Pulmonary artery endothelial cell (primary cell): ENCODE results near the gene TMEM247. TPM values are rescaled to one million over a fixed set of nuclear protein-coding genes. Genes with fewer than 3 reads are reported as not detected.
"Not testable (repeated sequence)": the region's sequence is repeated elsewhere in the genome, so short reads cannot be mapped to it uniquely, and the experiment has no call there.

ENCODE experiments used
- DNase-seq: peaks from one replicate; pipeline ENCODE4 v3.0.0-alpha.2; 2011; ENCODE audit warnings: low read depth, low spot score
- total RNA-seq: library from RNA; depleted of rRNA; stranded (reverse); fragments of >200 nt; gene quantifications from 2 replicates; pipeline ENCODE4 v1.2.3, GENCODE V29; 2014

The TMEM247 gene
- total RNA-seq, 1 donor from 2014 or later: not detected

- DNase-seq: no peak
Measured at GRCh38 chr2:46510598-46511177, 31.3 kb downstream of the TMEM247 start.

- no peak for DNase-seq
Measured at GRCh38 chr2:46512185-46512584, 32.8 kb downstream of the TMEM247 start.

- no peak for DNase-seq
Measured at GRCh38 chr2:46514738-46515137, 35.4 kb downstream of the TMEM247 start.

GRCh38 chr2:46517485-46517884, 38.1 kb downstream of the TMEM247 start:
- no peak for DNase-seq

- DNase-seq: no peak
Measured at GRCh38 chr2:46518861-46519260, 39.5 kb downstream of the TMEM247 start.

- DNase-seq: no peak
Measured at GRCh38 chr2:46519265-46519664, 39.9 kb downstream of the TMEM247 start.

GRCh38 chr2:46520130-46520711, 40.9 kb downstream of the TMEM247 start:
- DNase-seq: no peak

GRCh38 chr2:46521215-46521683, 41.9 kb downstream of the TMEM247 start:
- no peak for DNase-seq

- DNase-seq: not testable (repeated sequence)
Measured at GRCh38 chr2:46522385-46522784, 43.0 kb downstream of the TMEM247 start.

- DNase-seq: no peak
Measured at GRCh38 chr2:46525522-46526155, 46.3 kb downstream of the TMEM247 start.

- DNase-seq: no peak
Measured at GRCh38 chr2:46528880-46529279, 49.5 kb downstream of the TMEM247 start.

GRCh38 chr2:46530639-46531038, 51.3 kb downstream of the TMEM247 start:
- no peak for DNase-seq

GRCh38 chr2:46531863-46532262, 52.5 kb downstream of the TMEM247 start:
- no peak for DNase-seq

Other genes with a start within 250 kb of the TMEM247 start
- gene EPAS1, start 182.2 kb upstream of the TMEM247 start, total RNA-seq: 69.8 and 115 TPM in 2 replicates
- 21.7 and 27.3 TPM in 2 replicates for gene RHOQ, start 62.9 kb downstream of the TMEM247 start, total RNA-seq
- gene ATP6V1E2, start 63.0 kb downstream of the TMEM247 start, total RNA-seq: 3.7 and 4.4 TPM in 2 replicates
- gene PIGF, start 137.5 kb downstream of the TMEM247 start, total RNA-seq: 15.0 and 24.4 TPM in 2 replicates
- gene CRIPT, start 137.7 kb downstream of the TMEM247 start, total RNA-seq: 10.9 and 17.3 TPM in 2 replicates
- 13.3 and 17.3 TPM in 2 replicates for gene SOCS5, start 219.7 kb downstream of the TMEM247 start, total RNA-seq